GM12892 (cell line): Measurements from ENCODE around the gene AKR1C3.

Experiments
- POLR2A ChIP-seq: IDR thresholded peaks from 2 replicates; pipeline ENCODE4 v1.6.1; 2011; ENCODE audit warnings: low read depth, low read length, control low read depth
- POLR2AphosphoS5 ChIP-seq: IDR thresholded peaks from 2 replicates; pipeline ENCODE4 v1.6.1; 2011; ENCODE audit warnings: low read depth, low read length, control low read depth
- TAF1 ChIP-seq: IDR thresholded peaks from 2 replicates; pipeline ENCODE4 v1.6.1; 2011; ENCODE audit warnings: low read depth, mild to moderate bottlenecking, control low read depth, low read length, borderline replicate concordance

GRCh38 chr10:5108658-5109416 lies 14.6 kb downstream of the AKR1C3 start:
- TF ChIP-seq TAF1: no peak
- TF ChIP-seq POLR2A: no peak
- no peak for TF ChIP-seq POLR2AphosphoS5
